ENCODE data around the gene ADGRV1. TPM values are rescaled to one million over a fixed set of nuclear protein-coding genes. Genes with fewer than 3 reads are reported as not detected.

Gene ADGRV1
- total RNA-seq, 1 donor, result 0.94 TPM

- no peaks in the 10 kb centered on the region for H3K9me3 ChIP-seq (ENCODE audit: low read depth, low read length)
- H3K27me3 ChIP-seq (ENCODE audit: insufficient read depth, low read length), result peaks cover 5% of the 10 kb centered on the region
- H3K4me1 ChIP-seq (ENCODE audit: insufficient read depth, low read length), result no peaks in the 10 kb centered on the region
- no peak overlapping the region for H3K4me3 ChIP-seq (ENCODE audit: low read length)
Observed at GRCh38 chr5:90932052-90932699, 373.6 kb downstream of the ADGRV1 start.

DNA sequence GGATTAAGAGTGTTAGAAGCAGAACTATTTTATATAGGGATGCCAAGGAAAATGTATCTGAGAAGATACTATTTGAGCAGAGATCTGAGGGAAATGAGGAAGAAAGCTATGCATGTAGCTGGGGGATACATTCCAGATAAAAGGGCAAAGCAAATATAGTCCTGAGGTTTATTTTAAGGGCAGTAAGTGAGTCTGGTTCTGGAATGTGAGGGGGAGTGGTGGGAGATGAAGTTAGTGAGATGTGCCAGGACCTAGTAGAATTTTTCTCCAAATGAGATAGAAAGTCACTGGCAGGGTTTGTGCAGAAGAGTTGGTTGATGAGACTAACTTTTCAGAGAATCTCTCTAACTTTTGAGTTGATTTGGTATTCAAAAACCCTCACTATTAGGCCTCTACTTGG, 374.7 kb downstream of the ADGRV1 start:
- Histone ChIP-seq H3K4me1 (ENCODE audit: insufficient read depth, low read length) (no peaks in the 10 kb centered on the region), H3K27me3 (ENCODE audit: insufficient read depth, low read length) (peaks cover 5% of the 10 kb centered on the region), H3K9me3 (ENCODE audit: low read depth, low read length) (no peaks in the 10 kb centered on the region), H3K4me3 (ENCODE audit: low read length) (no peak overlapping the region)

DNA sequence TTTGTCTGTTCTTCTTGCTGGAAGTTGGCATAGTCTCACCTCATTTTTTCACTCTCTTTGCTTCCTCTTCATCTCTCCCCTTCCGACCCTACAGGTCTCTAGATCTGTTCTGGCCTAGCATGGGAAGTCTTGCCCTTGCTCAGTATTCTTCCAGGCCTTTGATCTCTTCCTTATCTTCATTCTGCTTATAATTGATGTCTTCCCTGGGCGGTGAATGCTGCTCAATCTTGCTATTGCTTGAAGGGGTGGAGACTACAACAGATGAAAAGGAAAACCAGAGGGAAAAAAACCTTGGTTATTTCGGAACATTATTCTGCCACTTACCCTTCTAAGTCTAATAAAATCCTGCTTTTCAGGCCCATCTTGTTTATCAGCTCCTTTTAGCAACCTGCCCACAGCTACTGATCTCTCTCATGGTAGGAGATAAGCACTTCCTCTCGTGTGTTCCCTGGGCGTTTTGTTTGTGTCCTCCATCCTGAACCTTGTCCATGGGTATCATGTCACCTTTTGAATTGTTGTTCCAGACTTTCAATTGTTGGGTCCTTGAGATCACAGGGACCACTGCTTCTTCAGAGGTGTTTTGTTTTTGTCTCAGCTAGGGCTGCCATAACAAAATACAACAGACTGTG, 375.6 kb downstream of the ADGRV1 start:
- no peaks in the 10 kb centered on the region for H3K9me3 ChIP-seq (ENCODE audit: low read depth, low read length)
- peaks cover 5% of the 10 kb centered on the region for H3K27me3 ChIP-seq (ENCODE audit: insufficient read depth, low read length)
- H3K4me1 ChIP-seq (ENCODE audit: insufficient read depth, low read length), result no peaks in the 10 kb centered on the region
- H3K4me3 ChIP-seq (ENCODE audit: low read length), result no peak overlapping the region

- Histone ChIP-seq H3K9me3 (ENCODE audit: low read depth, low read length) (no peaks in the 10 kb centered on the region), H3K4me3 (ENCODE audit: low read length) (no peak overlapping the region), H3K4me1 (ENCODE audit: insufficient read depth, low read length) (no peaks in the 10 kb centered on the region), H3K27me3 (ENCODE audit: insufficient read depth, low read length) (peaks cover 5% of the 10 kb centered on the region)
Observed at GRCh38 chr5:90934738-90935137, 376.1 kb downstream of the ADGRV1 start.

DNA sequence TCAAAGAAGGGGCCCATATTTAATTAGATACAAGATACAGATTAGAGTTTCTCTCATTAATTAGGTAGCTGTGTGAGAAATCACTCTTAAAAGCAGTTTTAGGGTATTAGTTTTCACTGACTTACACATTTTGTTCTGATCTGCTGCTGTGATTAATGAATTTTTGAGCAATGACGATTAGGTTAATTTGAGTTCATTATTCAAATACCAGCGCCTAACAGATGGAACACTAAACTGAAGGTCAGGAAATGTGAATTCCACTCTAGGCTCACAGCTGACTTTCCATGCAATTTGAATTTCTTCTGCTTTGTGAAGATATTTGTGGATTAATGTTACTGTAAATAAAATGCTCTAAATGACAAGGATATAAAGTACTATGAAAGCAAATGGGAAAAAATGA, 380.6 kb downstream of the ADGRV1 start:
- H3K9me3 ChIP-seq (ENCODE audit: low read depth, low read length), result no peaks in the 10 kb centered on the region
- H3K4me1 ChIP-seq (ENCODE audit: insufficient read depth, low read length), result no peaks in the 10 kb centered on the region
- no peaks in the 10 kb centered on the region for H3K27me3 ChIP-seq (ENCODE audit: insufficient read depth, low read length)
- H3K4me3 ChIP-seq (ENCODE audit: low read length), result no peak overlapping the region

- no peaks in the 10 kb centered on the region for H3K9me3 ChIP-seq (ENCODE audit: low read depth, low read length)
- no peak overlapping the region for H3K4me3 ChIP-seq (ENCODE audit: low read length)
- H3K27me3 ChIP-seq (ENCODE audit: insufficient read depth, low read length), result no peaks in the 10 kb centered on the region
- H3K4me1 ChIP-seq (ENCODE audit: insufficient read depth, low read length), result no peaks in the 10 kb centered on the region
Observed at GRCh38 chr5:90940227-90940995, 381.8 kb downstream of the ADGRV1 start.

GRCh38 chr5:90941002-90941720, 382.6 kb downstream of the ADGRV1 start:
- no peaks in the 10 kb centered on the region for H3K4me1 ChIP-seq (ENCODE audit: insufficient read depth, low read length)
- no peak overlapping the region for H3K4me3 ChIP-seq (ENCODE audit: low read length)
- H3K9me3 ChIP-seq (ENCODE audit: low read depth, low read length), result no peaks in the 10 kb centered on the region
- H3K27me3 ChIP-seq (ENCODE audit: insufficient read depth, low read length), result no peaks in the 10 kb centered on the region

DNA sequence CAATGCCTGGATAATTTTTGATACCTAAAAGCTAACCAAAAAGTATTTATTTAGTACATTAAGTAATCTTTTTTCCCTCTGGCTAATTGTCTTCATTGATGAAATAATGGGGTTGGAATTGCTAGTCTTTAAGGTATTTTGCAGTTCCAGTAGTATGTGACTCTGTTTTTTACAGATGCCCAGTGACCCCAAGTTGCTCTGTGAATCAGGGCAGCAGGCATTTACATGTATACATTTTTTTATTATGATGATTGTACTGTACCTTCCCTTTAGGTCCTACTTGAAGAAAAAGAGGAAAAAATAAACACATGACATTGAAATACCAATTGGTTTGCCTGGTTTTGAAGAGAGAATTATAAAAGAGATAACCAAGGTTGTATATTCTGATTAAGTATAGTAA, 385.5 kb downstream of the ADGRV1 start:
- H3K4me1 ChIP-seq (ENCODE audit: insufficient read depth, low read length), result no peaks in the 10 kb centered on the region
- no peaks in the 10 kb centered on the region for H3K9me3 ChIP-seq (ENCODE audit: low read depth, low read length)
- H3K4me3 ChIP-seq (ENCODE audit: low read length), result no peak overlapping the region

GRCh38 chr5:90947667-90948066, 389.1 kb downstream of the ADGRV1 start:
- Histone ChIP-seq H3K4me1 (ENCODE audit: insufficient read depth, low read length) (no peaks in the 10 kb centered on the region), H3K9me3 (ENCODE audit: low read depth, low read length) (no peaks in the 10 kb centered on the region), H3K27me3 (ENCODE audit: insufficient read depth, low read length) (no peaks in the 10 kb centered on the region), H3K4me3 (ENCODE audit: low read length) (no peak overlapping the region)

More for the DNA sequence above, 385.5 kb downstream of the ADGRV1 start:
- no peaks in the 10 kb centered on the region for H3K27me3 ChIP-seq (ENCODE audit: insufficient read depth, low read length)

DNA sequence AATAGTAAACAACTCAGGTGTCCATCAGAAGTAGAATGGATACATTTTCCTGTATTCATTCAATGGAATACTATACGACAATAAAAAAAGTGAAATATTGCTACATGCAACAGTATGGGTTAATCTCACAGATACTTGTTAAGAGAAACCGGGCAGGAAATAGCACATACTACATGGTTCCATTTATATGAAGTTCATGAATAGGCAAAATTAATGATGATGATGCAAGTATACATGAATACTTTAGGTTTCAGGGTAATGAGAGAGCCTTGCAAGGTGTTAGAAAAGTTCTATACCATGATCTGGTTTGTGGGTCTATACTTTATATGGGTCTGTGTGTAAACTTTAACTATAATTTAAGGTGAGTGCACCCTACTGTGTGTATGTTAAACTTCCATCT, 390.4 kb downstream of the ADGRV1 start:
- H3K27me3 ChIP-seq (ENCODE audit: insufficient read depth, low read length), result peaks cover 5% of the 10 kb centered on the region
- H3K4me3 ChIP-seq (ENCODE audit: low read length), result no peak overlapping the region
- no peaks in the 10 kb centered on the region for H3K4me1 ChIP-seq (ENCODE audit: insufficient read depth, low read length)
- H3K9me3 ChIP-seq (ENCODE audit: low read depth, low read length), result no peaks in the 10 kb centered on the region

DNA sequence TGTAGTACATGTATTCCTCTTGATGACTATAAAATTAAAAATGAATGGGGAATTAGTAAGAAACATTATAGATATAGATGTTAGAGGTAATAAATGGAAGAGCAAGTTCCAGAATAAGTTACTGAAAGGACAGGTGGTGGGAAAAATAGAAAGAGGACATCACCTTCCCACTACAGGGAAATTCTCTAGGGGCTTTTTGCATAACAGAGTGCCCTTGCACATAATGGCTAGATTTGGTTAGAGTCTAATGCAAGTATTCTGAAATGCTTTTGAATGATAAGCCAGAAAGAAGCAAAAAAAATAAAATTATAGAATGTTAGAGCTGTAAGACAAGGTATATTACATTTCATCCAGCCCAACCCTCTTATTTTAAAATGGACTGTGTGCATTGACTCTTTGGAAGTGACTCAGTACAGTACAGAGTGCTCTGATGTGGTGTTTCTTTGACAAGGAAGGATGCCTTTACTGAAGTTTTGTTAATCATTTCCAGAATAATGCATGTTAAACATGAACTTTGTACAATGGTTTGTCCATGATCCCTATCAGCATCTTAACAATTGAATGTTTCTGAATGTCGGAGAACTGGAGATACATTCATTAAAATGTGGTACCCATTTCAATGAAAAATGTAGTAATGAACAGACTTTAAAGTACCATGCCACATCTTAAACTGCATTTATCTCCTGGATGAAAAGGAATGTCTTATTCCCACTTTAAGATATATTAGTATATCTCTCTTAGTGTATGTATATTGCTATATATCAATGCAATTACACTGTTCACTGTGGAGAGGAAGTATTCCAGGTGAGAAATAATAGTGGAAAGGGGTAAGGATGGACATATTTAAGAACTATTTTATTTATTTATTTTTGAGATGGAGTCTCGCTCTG, 391.1 kb downstream of the ADGRV1 start:
- Histone ChIP-seq H3K27me3 (ENCODE audit: insufficient read depth, low read length) (peaks cover 5% of the 10 kb centered on the region), H3K9me3 (ENCODE audit: low read depth, low read length) (no peaks in the 10 kb centered on the region), H3K4me1 (ENCODE audit: insufficient read depth, low read length) (no peaks in the 10 kb centered on the region), H3K4me3 (ENCODE audit: low read length) (no peak overlapping the region)

DNA sequence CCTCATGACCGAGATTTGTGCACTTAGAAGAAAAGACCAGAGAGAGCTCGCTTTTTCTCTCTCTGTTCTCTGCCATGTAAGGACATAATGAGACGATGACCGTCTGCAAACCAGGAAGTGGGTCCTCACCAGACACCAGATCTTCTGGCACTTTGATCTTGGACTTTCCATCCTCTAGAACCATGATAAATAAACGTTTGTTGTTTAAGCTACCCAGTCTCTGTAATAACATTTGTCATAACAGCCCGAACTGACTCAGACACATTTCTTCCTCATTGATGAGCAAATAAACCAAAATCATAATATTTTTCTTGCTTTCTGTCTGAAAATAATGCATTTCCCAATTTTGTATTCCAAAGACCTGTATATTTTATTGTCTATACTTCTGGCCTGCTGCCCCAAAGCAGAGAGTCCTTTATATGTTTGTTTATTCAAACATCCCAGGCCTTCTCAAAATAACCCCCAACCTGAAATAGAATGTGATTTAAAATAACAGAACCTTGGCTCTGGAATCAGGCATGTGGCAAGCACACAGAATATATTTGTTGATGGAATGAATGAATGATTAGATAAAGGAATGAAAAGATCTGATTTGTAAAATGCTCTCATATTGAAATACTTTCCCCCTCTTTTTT, 396.5 kb downstream of the ADGRV1 start:
- peaks cover 5% of the 10 kb centered on the region for H3K27me3 ChIP-seq (ENCODE audit: insufficient read depth, low read length)
- H3K4me3 ChIP-seq (ENCODE audit: low read length), result no peak overlapping the region
- H3K4me1 ChIP-seq (ENCODE audit: insufficient read depth, low read length), result no peaks in the 10 kb centered on the region
- H3K9me3 ChIP-seq (ENCODE audit: low read depth, low read length), result no peaks in the 10 kb centered on the region

GRCh38 chr5:90956511-90957097, 398.0 kb downstream of the ADGRV1 start:
- peaks cover 5% of the 10 kb centered on the region for H3K27me3 ChIP-seq (ENCODE audit: insufficient read depth, low read length)
- H3K4me1 ChIP-seq (ENCODE audit: insufficient read depth, low read length), result no peaks in the 10 kb centered on the region
- no peak overlapping the region for H3K4me3 ChIP-seq (ENCODE audit: low read length)
- no peaks in the 10 kb centered on the region for H3K9me3 ChIP-seq (ENCODE audit: low read depth, low read length)

DNA sequence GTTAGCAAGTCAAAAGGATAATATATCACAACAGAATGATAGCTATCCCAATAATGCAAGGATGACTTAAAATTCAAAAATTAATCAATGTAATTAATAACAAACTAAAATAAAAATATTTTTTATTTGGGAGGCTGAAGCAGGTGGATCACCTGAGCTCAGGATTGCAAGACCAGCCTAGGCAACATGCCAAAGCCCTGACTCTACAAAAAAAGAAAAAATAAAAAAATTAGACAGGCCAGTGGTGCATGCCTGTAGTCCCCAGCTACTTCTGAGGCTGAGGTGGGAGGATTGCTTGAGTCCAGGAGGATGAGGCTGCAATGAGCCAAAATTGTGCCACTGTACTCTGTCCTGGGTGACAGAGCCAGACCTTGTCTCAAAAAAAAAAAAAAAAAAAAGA, 399.3 kb downstream of the ADGRV1 start:
- Histone ChIP-seq H3K4me3 (ENCODE audit: low read length) (no peak overlapping the region), H3K9me3 (ENCODE audit: low read depth, low read length) (no peaks in the 10 kb centered on the region), H3K4me1 (ENCODE audit: insufficient read depth, low read length) (no peaks in the 10 kb centered on the region), H3K27me3 (ENCODE audit: insufficient read depth, low read length) (peaks cover 4% of the 10 kb centered on the region)

All from mononuclear cell (primary cell).